Endothelial cell of umbilical vein (primary cell): ENCODE measurements around the gene PI4KB. TPM values are rescaled to one million over a fixed set of nuclear protein-coding genes. Genes with fewer than 3 reads are reported as not detected.

Experiments
- BruUV-seq: library from RNA; stranded (reverse); fragments of 400-500 nt; replicated peaks from 2 replicates; lab custom pipeline; 2021; lab: Mats Ljungman, UMichigan
- CTCF ChIA-PET: fragments of 300-600, 350-600 bp; sonication (Branson Sonifier 250); formaldehyde crosslinking; loops from one replicate; lab custom pipeline; 2021; ENCODE audit warnings: antibody characterized with exemption, inconsistent platforms; lab: Charles Lee
- POLR2A ChIA-PET: fragments of 300-600, 350-600 bp; sonication (Branson Sonifier 250); formaldehyde crosslinking; loops from one replicate; lab custom pipeline; 2021; ENCODE audit warnings: antibody characterized with exemption, inconsistent platforms; lab: Charles Lee
- DNase-seq: peaks from one replicate; pipeline ENCODE4 v3.0.0-alpha.2; 2011; ENCODE audit warnings: low read depth, low spot score
- FAIRE-seq: peaks from 2 replicates; lab custom pipeline; 2011; peaks lifted over from hg19 to GRCh38; lab: Jason Lieb, UNC
- H2AFZ ChIP-seq: 2 replicates; pipeline ENCODE4 v1.6.0; 2012; ENCODE audit warnings: low read depth, low read length, control low read depth, inconsistent platforms
- H3K27ac ChIP-seq: 2 replicates; pipeline ENCODE4 v1.5.1; 2011; ENCODE audit warnings: low read depth, mild to moderate bottlenecking, control low read depth, low read length, moderate library complexity; ENCODE audit not compliant: insufficient read depth
- H3K27me3 ChIP-seq, 2 experiments: 2 replicates each; pipeline versions ENCODE4 v1.6.0 to v1.6.1; 2011; ENCODE audit warnings: low read length in 2 of 2, mixed read lengths in 1 of 2; ENCODE audit not compliant: control insufficient read depth in 2 of 2, insufficient read depth in 2 of 2
- H3K36me3 ChIP-seq, 2 experiments: 2 replicates in 1 of 2; 3 replicates in 1 of 2; pipeline ENCODE4 v1.5.1; 2011; ENCODE audit warnings: low read length in 2 of 2, mild to moderate bottlenecking in 1 of 2, moderate library complexity in 1 of 2; ENCODE audit not compliant: control insufficient read depth in 2 of 2, insufficient read depth in 2 of 2; ENCODE audit errors: extremely low read depth in 1 of 2
- H3K4me1 ChIP-seq: 3 replicates; pipeline ENCODE4 v1.5.1; 2011; ENCODE audit warnings: mild to moderate bottlenecking, low read length; ENCODE audit not compliant: control insufficient read depth, insufficient read depth; ENCODE audit errors: extremely low read depth
- H3K4me2 ChIP-seq: 2 replicates; pipeline ENCODE4 v1.6.1; 2011; ENCODE audit warnings: low read length, control low read depth, mixed read lengths; ENCODE audit not compliant: insufficient read depth
- H3K4me3 ChIP-seq, 3 experiments: fragments of 200-600 bp in 1 of 3; sonication (generic), shearing (Covaris generic) in 1 of 3; replicated peaks in 1 of 3; 2 replicates each; pipeline ENCODE4 v1.5.1; 2011 to 2016; ENCODE audit warnings: control low read depth in 3 of 3, low read length in 3 of 3, mild to moderate bottlenecking in 2 of 3, inconsistent platforms in 1 of 3, low read depth in 1 of 3, moderate library complexity in 1 of 3; ENCODE audit not compliant: insufficient read depth in 1 of 3
- H3K79me2 ChIP-seq: 2 replicates; pipeline ENCODE4 v1.6.0; 2012; ENCODE audit warnings: low read length, inconsistent platforms; ENCODE audit not compliant: control insufficient read depth, insufficient read depth
- H3K9ac ChIP-seq: replicated peaks from 2 replicates; pipeline ENCODE3; 2011; ENCODE audit warnings: low read length, control low read depth; ENCODE audit not compliant: insufficient read depth; ENCODE audit errors: extremely low read depth
- H3K9me1 ChIP-seq: replicated peaks from 3 replicates; pipeline ENCODE4 v1.6.0; 2011; ENCODE audit warnings: mild to moderate bottlenecking, low read length; ENCODE audit not compliant: control insufficient read depth, insufficient read depth; ENCODE audit errors: extremely low read depth
- H3K9me3 ChIP-seq: replicated peaks from 2 replicates; pipeline ENCODE4 v1.5.1; 2012; ENCODE audit warnings: low read length, inconsistent platforms; ENCODE audit not compliant: control insufficient read depth, insufficient read depth
- H4K20me1 ChIP-seq: replicated peaks from 2 replicates; pipeline ENCODE3; 2011; ENCODE audit warnings: mild to moderate bottlenecking, low read length; ENCODE audit not compliant: control insufficient read depth, insufficient read depth; ENCODE audit errors: extremely low read depth
- EZH2 ChIP-seq: IDR thresholded peaks from 2 replicates; pipeline ENCODE4 v1.6.1; 2012; ENCODE audit warnings: borderline replicate concordance, low read depth, mild to moderate bottlenecking, moderate library complexity, low read length, inconsistent platforms; ENCODE audit not compliant: severe bottlenecking
- FOS ChIP-seq: IDR thresholded peaks from 2 replicates; pipeline ENCODE4 v1.6.1; 2011; ENCODE audit warnings: mild to moderate bottlenecking, low read length, moderate library complexity, borderline replicate concordance; ENCODE audit not compliant: insufficient read depth
- GATA2 ChIP-seq: IDR thresholded peaks from 2 replicates; pipeline ENCODE4 v1.7.0; 2011; ENCODE audit warnings: low read depth, mild to moderate bottlenecking, moderate library complexity, mixed read lengths, low read length; ENCODE audit not compliant: insufficient read length, insufficient read depth
- JUN ChIP-seq: IDR thresholded peaks from 2 replicates; pipeline ENCODE4 v1.6.1; 2011; ENCODE audit warnings: borderline replicate concordance, low read depth; ENCODE audit not compliant: insufficient read length, insufficient read depth
- MAX ChIP-seq: IDR thresholded peaks from 2 replicates; pipeline ENCODE4 v1.6.1; 2011; ENCODE audit not compliant: insufficient read depth, insufficient read length
- MYC ChIP-seq: IDR thresholded peaks from one replicate; pipeline ENCODE4 v1.6.1; 2011; ENCODE audit warnings: mild to moderate bottlenecking, low read depth, low read length
- POLR2A ChIP-seq: IDR thresholded peaks from 2 replicates; pipeline ENCODE4 v1.6.1; 2012; ENCODE audit warnings: low read depth, mild to moderate bottlenecking, control low read depth, low read length
- POLR2AphosphoS5 ChIP-seq: IDR thresholded peaks from 2 replicates; pipeline ENCODE4 v1.6.1; 2012; ENCODE audit warnings: low read depth, mild to moderate bottlenecking, control low read depth, low read length, moderate library complexity; ENCODE audit not compliant: insufficient read depth
- dilution Hi-C: fragments of 300-500 bp; cut with MboI; formaldehyde crosslinking; loops from one replicate; pipeline ENCODE4 v1.15.0; 2019; ENCODE audit warnings: low sequenced_read_pairs; ENCODE audit not compliant: extremely low pct_ligation_motif_present
- intact Hi-C: fragments of 100-400 bp; cut with micrococcal nuclease; formaldehyde crosslinking; loops from one replicate; pipeline ENCODE4 v1.10.0; 2022
- polyA plus RNA-seq, 4 experiments: library from polyadenylated mRNA; depleted of rRNA in 3 of 4; stranded (reverse) in 3 of 4; unstranded in 1 of 4; fragments of >200 nt; gene quantifications; 2 replicates each; pipeline versions ENCODE4 v1.2.1 to v1.2.3, GENCODE V29; 2011 to 2012; ENCODE audit warnings: missing spikeins in 1 of 4
- total RNA-seq: library from RNA; stranded (reverse); gene quantifications from 2 replicates; pipeline ENCODE4 v1.2.3, GENCODE V29; 2021
- TF ChIP-seq, protein P1 (sequence below), 2 donors: IDR thresholded peaks; 1 replicate in 1 of 2; 2 replicates in 1 of 2; pipeline ENCODE4 v1.5.1; 2011; ENCODE audit warnings: low read length in 2 of 2, mild to moderate bottlenecking in 2 of 2, moderate library complexity in 2 of 2, control low read depth in 1 of 2, inconsistent platforms in 1 of 2, low read depth in 1 of 2; ENCODE audit not compliant: insufficient read depth in 1 of 2; ENCODE audit errors: extremely low read depth in 1 of 2

Gene PI4KB
- total and polyA plus RNA-seq, 2 donors (not counting 3 experiments of a cell fraction or from before 2014, with no cell fraction given): 60.9 to 67.8 TPM

DNA sequence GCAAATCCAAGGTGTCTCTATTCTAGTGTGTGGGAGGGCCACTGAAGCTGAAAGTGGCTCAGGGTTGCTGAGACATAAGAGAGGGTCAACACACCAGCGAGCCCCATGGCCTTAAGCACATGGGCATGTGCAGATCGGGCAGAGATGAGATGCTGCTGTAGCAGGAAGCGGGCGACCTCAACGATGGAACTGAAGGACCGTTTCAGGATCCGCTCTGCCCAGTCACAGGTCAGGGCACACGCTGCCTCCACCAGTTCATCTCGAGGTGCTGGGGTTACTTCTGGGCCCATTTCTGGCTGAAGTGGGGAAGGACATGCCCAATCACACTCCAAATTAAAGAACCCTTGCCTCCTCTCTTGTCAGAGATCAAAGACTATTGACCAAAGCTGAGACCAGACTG is 16.4 kb upstream of the PI4KB start:
- intact Hi-C loops (loop anchor here (10.0 kb wide), 1 partner anchor 239 kb away; no protein-coding TSS in a partner anchor), dilution Hi-C loops (no loop called here)
- Histone ChIP-seq H3K36me3 (peaks cover 3 to 16% of the 10 kb centered on the region in 2 experiments), H3K9ac (no peak overlapping the region), H3K27me3 (no peaks in the 10 kb centered on the region), H3K9me1 (no peaks in the 10 kb centered on the region), H3K9me3 (no peaks in the 10 kb centered on the region), H2AFZ (no peak overlapping the region), H3K4me1 (peaks cover 14% of the 10 kb centered on the region), H3K4me3 (no peak overlapping the region), H3K27ac (no peak overlapping the region), H3K79me2 (peaks cover 4% of the 10 kb centered on the region), H3K4me2 (no peak overlapping the region), H4K20me1 (no peaks in the 10 kb centered on the region)
- CTCF ChIA-PET: interaction anchor here (14.4 kb wide), 1 partner anchor 40 kb away, joined by 674 read pairs; no protein-coding TSS in a partner anchor
- FAIRE-seq (no peak), DNase-seq (no peak)
- BruUV-seq: no TSS peak
- POLR2A ChIA-PET: interaction anchor here (0.8 to 1.0 kb wide), 2 partner anchors 32 to 42 kb away, joined by 3 read pairs; no protein-coding TSS in a partner anchor
- TF ChIP-seq GATA2 (no peak), MAX (no peak), JUN (no peak), EZH2 (no peak), MYC (no peak), FOS (no peak), POLR2AphosphoS5 (no peak), POLR2A (no peak)
- TF ChIP-seq, protein P1, sequence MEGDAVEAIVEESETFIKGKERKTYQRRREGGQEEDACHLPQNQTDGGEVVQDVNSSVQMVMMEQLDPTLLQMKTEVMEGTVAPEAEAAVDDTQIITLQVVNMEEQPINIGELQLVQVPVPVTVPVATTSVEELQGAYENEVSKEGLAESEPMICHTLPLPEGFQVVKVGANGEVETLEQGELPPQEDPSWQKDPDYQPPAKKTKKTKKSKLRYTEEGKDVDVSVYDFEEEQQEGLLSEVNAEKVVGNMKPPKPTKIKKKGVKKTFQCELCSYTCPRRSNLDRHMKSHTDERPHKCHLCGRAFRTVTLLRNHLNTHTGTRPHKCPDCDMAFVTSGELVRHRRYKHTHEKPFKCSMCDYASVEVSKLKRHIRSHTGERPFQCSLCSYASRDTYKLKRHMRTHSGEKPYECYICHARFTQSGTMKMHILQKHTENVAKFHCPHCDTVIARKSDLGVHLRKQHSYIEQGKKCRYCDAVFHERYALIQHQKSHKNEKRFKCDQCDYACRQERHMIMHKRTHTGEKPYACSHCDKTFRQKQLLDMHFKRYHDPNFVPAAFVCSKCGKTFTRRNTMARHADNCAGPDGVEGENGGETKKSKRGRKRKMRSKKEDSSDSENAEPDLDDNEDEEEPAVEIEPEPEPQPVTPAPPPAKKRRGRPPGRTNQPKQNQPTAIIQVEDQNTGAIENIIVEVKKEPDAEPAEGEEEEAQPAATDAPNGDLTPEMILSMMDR (IDR thresholded peaks at IDR 0.05; ENCODE audit: extremely low read depth in 1 of 2, insufficient read depth in 1 of 2, low read depth in 1 of 2, low read length in 2 of 2): no peak
